ENCODE results near the gene DOCK6. TPM values are rescaled to one million over a fixed set of nuclear protein-coding genes. Genes with fewer than 3 reads are reported as not detected.
"Not testable (repeated sequence)": the region's sequence is repeated elsewhere in the genome, so short reads cannot be mapped to it uniquely, and the experiment has no call there.

DOCK6 gene
- total and polyA plus RNA-seq, 2 experiments from 2014 or later = 17.4 to 36.8 TPM

GRCh38 chr19:11164879-11165406 lies 97.4 kb downstream of the DOCK6 start:
- peaks cover 19% of the 10 kb centered on the region for H3K4me1 ChIP-seq (ENCODE audit: insufficient read depth)
- H2AFZ ChIP-seq = no peak overlapping the region
- no peaks in the 10 kb centered on the region for H3K36me3 ChIP-seq (replicated peaks; ENCODE audit: insufficient read depth, low read depth)
- peak overlapping the region; percentile 1 for H3K4me2 ChIP-seq
- DNase-seq (ENCODE audit: low spot score) = peak; percentile 74
- H3K79me2 ChIP-seq = no peaks in the 10 kb centered on the region
- TF ChIP-seq CTCF (IDR thresholded peaks at IDR 0.05; ENCODE audit: poor library complexity) (no peak), EZH2phosphoT487 (IDR thresholded peaks at IDR 0.05; ENCODE audit: low read depth, severe bottlenecking, unreplicated experiment) (no peak), EZH2 (IDR thresholded peaks at IDR 0.05; ENCODE audit: borderline replicate concordance) (no peak)
- H3K27ac ChIP-seq = peak overlapping the region; percentile 91
- no peaks in the 10 kb centered on the region for H3K9me3 ChIP-seq (ENCODE audit: low read depth)
- H3K27me3 ChIP-seq = no peaks in the 10 kb centered on the region
- H3K4me3 ChIP-seq = no peak overlapping the region
- no peaks in the 10 kb centered on the region for H3K9me2 ChIP-seq (replicated peaks; ENCODE audit: insufficient read depth)
- H4K20me1 ChIP-seq (ENCODE audit: insufficient read depth, poor library complexity, severe bottlenecking) = no peaks in the 10 kb centered on the region
- 72% methylated on average over 17 of the region's 17 CpGs for WGBS (ENCODE audit: low lambda C conversion rate, missing lambda C conversion rate)

- Histone ChIP-seq H3K36me3 (replicated peaks; ENCODE audit: insufficient read depth, low read depth) (no peaks in the 10 kb centered on the region), H3K4me3 (no peak overlapping the region), H3K9me2 (replicated peaks; ENCODE audit: insufficient read depth) (no peaks in the 10 kb centered on the region), H3K27ac (peak overlapping the region; percentile 80), H3K27me3 (no peaks in the 10 kb centered on the region), H3K79me2 (no peaks in the 10 kb centered on the region), H2AFZ (no peak overlapping the region), H4K20me1 (ENCODE audit: insufficient read depth, poor library complexity, severe bottlenecking) (no peaks in the 10 kb centered on the region), H3K4me2 (peak overlapping the region; percentile 1), H3K9me3 (ENCODE audit: low read depth) (no peaks in the 10 kb centered on the region), H3K4me1 (ENCODE audit: insufficient read depth) (peaks cover 22% of the 10 kb centered on the region)
- WGBS (ENCODE audit: low lambda C conversion rate, missing lambda C conversion rate) = 92% methylated on average over 11 of the region's 11 CpGs
- no peak for DNase-seq (ENCODE audit: low spot score)
- no peak for TF ChIP-seq CTCF (IDR thresholded peaks at IDR 0.05; ENCODE audit: poor library complexity)
- no peak for TF ChIP-seq EZH2 (IDR thresholded peaks at IDR 0.05; ENCODE audit: borderline replicate concordance)
These were observed 98.0 kb downstream of the DOCK6 start for GRCh38 chr19:11164296-11164695.

- H3K4me2 ChIP-seq; H3K27me3 ChIP-seq; H2AFZ ChIP-seq; H3K36me3 ChIP-seq (replicated peaks; ENCODE audit: insufficient read depth, low read depth); H3K79me2 ChIP-seq; H4K20me1 ChIP-seq (ENCODE audit: insufficient read depth, poor library complexity, severe bottlenecking); H3K9me2 ChIP-seq (replicated peaks; ENCODE audit: insufficient read depth); H3K4me3 ChIP-seq; H3K9me3 ChIP-seq (ENCODE audit: low read depth); DNase-seq (ENCODE audit: low spot score): not testable (repeated sequence)
- Histone ChIP-seq H3K27ac (peak overlapping the region; percentile 56), H3K4me1 (ENCODE audit: insufficient read depth) (peaks cover 24% of the 10 kb centered on the region)
- 100% methylated on average over 2 of the region's 2 CpGs for WGBS (ENCODE audit: low lambda C conversion rate, missing lambda C conversion rate)
These were observed 101.9 kb downstream of the DOCK6 start for GRCh38 chr19:11160440-11160768.

- TF ChIP-seq CTCF (IDR thresholded peaks at IDR 0.05; ENCODE audit: poor library complexity) = no peak
- TF ChIP-seq EZH2phosphoT487 (IDR thresholded peaks at IDR 0.05; ENCODE audit: low read depth, severe bottlenecking, unreplicated experiment) = no peak
- no peak for TF ChIP-seq EZH2 (IDR thresholded peaks at IDR 0.05; ENCODE audit: borderline replicate concordance)
- no peaks in the 10 kb centered on the region for H3K9me2 ChIP-seq (replicated peaks; ENCODE audit: insufficient read depth)
- peak overlapping the region; percentile 47 for H3K4me2 ChIP-seq
- H4K20me1 ChIP-seq (ENCODE audit: insufficient read depth, poor library complexity, severe bottlenecking) = no peaks in the 10 kb centered on the region
- H3K27me3 ChIP-seq = no peaks in the 10 kb centered on the region
- H3K4me3 ChIP-seq = no peak overlapping the region
- DNase-seq (ENCODE audit: low spot score) = no peak
- H3K27ac ChIP-seq = peak overlapping the region; percentile 56
- H3K36me3 ChIP-seq (replicated peaks; ENCODE audit: insufficient read depth, low read depth) = no peaks in the 10 kb centered on the region
- H3K9me3 ChIP-seq (ENCODE audit: low read depth) = no peaks in the 10 kb centered on the region
- peaks cover 21% of the 10 kb centered on the region for H3K4me1 ChIP-seq (ENCODE audit: insufficient read depth)
- H3K79me2 ChIP-seq = peaks cover 6% of the 10 kb centered on the region
- H2AFZ ChIP-seq = no peak overlapping the region
- WGBS (ENCODE audit: low lambda C conversion rate, missing lambda C conversion rate) = 50% methylated on average over 15 of the region's 16 CpGs
These were observed 102.5 kb downstream of the DOCK6 start for GRCh38 chr19:11159598-11160439.

All from hepatocyte (in vitro differentiated cells).